ENCODE results near the gene SLC4A1AP.
"Not testable (repeated sequence)": the region's sequence is repeated elsewhere in the genome, so short reads cannot be mapped to it uniquely, and the experiment has no call there.

SLC4A1AP gene

GRCh38 chr2:27652790-27653189 is 10.9 kb upstream of the SLC4A1AP start:
- DNase-seq (ENCODE audit: low read depth): no peak

DNA sequence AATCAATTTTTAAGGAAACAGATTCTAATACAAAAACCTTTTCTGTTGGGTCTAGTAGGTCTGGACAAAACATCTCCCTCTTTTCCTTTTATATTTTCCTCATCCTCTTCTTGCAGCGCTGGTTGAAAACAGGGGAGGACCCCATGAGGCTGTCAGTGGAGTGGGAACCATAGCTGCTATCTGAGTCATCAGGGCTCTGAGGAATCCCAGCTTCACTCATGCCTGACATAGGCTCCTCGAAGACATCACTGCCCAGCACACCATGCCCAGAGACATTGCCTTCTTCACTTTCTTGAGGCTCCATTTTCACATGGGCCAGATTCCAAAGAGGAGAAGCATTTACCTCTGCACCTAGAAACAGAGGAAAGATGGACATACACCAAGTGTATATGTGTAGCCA is 10.3 kb upstream of the SLC4A1AP start:
- DNase-seq (ENCODE audit: low read depth): no peak

DNA sequence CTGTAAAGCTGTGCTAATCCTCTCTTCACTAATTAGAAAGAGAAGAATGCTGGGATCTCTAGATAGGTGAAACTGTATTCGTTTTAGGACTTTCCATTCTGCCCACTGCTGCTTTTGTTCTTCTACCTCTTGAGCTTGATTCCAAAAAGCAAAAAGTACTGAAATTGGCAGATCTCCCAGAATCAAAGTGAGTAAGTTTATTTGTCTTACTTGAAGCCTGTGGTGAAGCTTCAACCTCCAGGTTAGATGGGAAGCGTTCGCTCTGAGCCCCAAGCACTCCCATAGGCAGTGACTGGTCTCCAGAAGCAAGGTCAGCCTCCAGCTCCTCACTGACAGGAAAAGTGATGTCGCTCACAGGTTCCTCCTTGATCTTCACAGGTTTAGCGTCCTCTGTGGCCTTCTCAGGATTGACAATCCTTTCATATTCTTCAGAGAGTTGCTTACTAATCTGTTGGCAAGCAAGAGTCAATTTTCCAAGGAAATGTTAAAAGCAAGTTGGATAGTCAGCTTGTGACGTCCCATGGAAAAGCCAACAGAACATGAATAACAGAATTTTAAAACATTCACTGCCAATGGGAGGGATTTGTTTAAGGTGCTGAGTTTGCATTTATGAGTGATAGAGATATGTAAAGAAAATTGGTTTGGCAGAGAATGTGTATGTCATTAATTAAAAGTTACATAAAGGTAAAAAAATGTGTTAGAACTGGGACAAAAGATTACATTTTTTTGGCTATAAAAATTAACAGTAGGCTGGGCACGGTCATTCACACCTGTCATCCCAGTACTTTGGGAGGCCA is 8.3 kb upstream of the SLC4A1AP start:
- DNase-seq (ENCODE audit: low read depth): no peak

DNA sequence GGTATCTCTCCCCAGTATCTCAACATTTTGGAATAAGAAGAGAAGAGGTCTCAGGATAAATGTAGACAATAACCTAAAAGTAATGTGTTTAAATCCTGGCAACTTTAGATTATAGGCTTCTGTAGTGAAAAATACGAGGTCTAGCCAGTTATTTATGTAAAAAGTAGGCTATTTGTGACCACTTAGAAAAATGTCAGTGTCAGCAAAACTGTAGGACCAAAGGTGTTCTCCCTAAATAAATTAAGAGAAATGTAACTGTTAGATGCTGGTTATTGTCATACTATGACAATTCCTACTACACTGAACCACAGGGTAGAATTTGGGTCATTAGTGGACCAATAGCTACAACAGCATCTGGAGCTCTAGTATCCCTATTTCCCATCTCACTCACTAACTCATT is 2.3 kb upstream of the SLC4A1AP start:
- no peak for DNase-seq (ENCODE audit: low read depth)

DNA sequence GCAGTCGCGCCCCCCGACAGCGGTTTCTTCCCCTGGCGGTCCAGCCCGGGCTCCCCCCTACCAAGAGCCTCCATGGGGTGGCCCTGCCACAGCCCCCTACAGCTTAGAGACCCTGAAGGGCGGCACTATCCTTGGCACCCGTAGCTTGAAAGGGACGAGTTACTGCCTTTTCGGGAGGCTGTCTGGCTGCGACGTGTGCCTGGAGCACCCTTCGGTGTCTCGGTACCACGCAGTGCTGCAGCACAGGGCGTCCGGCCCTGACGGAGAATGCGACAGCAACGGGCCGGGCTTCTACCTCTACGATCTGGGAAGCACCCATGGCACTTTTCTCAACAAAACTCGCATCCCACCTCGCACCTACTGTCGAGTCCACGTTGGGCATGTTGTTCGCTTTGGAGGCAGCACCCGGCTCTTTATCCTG is 475 bp downstream of the SLC4A1AP start:
- no peak for DNase-seq (ENCODE audit: low read depth)

DNA sequence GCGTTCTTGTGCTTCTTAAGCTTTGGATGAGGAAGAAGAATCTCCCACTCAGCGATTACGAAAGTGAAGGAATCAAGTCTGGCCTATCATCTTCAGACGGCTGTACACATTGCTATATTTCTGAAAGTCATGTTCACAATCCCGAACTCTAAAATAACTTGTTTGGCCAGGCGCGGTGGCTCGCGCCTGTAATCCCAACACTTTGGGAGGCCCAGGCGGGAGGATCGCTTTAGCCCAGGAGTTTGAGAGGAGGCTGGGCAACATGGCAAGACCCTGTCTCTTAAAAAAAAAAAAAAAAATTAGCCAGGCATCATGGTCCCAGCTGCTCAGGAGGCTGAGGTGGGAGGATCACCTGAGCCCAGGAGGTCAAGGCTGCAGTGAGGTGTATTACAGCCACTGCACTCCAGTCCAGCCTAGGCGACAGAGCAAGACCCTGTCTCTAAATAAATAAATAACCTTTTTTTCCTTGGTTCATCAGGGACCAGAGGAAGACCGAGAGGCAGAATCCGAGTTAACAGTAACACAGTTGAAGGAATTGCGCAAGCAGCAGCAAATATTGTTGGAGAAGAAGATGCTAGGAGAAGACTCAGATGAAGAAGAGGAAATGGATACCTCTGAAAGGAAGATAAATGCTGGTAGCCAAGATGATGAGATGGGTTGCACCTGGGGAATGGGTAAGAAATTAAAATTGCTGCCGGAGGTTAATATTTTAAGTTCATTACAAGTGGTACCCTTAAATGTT is 1.1 kb downstream of the SLC4A1AP start:
- DNase-seq (ENCODE audit: low read depth): no peak

GRCh38 chr2:27667446-27667845 is 3.8 kb downstream of the SLC4A1AP start:
- DNase-seq (ENCODE audit: low read depth): no peak

- no peak for DNase-seq (ENCODE audit: low read depth)
Observed at GRCh38 chr2:27671235-27671634, 7.5 kb downstream of the SLC4A1AP start.

DNA sequence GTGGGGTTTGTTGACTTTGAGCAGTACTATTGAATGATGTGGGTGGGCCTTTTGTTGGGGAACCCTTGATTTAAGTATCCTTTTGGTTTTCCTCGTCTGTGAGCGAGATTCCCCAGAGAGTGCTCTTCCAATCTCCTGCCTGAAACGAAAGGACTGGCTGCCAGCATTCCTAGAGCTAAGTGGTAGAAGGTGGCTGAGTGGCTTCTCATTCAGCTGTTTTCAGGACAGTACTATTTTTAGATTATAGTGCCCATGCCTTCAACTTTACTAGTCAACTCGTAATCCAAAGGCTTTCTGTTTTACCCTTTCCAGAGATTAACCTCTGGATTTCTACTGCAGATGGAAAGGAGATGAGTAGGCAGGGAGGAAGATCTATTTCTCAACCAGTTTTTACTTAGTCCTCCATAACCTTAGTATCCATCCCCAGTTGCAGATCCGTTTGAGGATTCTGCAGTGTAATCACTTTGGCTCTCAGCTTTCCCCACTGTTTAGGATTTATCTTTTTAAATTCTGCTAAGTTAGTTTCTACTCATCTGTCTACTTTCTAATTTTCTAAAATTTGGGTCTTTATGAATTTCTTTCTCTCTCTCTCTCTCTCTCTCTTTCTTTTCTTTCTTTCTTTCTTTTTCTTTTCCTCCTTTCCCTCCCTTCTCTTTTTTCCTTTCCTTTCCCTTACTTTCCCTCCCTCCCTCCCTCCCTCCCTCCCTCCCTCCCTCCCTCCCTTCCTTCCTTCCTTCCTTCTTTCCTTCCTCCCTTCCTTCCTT is 9.2 kb downstream of the SLC4A1AP start:
- DNase-seq (ENCODE audit: low read depth): no peak

GRCh38 chr2:27680571-27680970 is 16.9 kb downstream of the SLC4A1AP start:
- no peak for DNase-seq (ENCODE audit: low read depth)

- no peak for DNase-seq (ENCODE audit: low read depth)
Observed at GRCh38 chr2:27681841-27682240, 18.2 kb downstream of the SLC4A1AP start.

DNA sequence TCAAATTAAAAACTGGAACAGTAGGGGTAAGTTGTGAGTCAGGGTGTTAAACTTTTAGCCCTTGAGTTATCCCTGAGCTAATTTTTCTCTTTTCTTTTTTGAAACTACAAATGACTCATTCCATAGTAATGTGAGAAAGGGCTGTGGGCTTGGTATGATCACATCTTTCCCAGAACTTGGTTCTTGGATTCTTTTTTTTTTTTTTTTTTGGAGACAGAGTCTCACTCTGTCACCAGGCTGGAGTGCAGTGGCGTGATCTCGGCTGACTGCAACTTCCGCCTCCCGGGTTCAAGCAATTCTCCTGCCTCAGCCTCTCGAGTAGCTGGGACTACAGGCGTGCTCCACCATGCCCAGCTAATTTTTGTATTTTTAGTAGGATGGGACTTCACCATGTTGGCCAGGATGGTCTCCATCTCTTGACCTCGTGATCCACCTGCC is 18.7 kb downstream of the SLC4A1AP start:
- DNase-seq (ENCODE audit: low read depth): not testable (repeated sequence)

DNA sequence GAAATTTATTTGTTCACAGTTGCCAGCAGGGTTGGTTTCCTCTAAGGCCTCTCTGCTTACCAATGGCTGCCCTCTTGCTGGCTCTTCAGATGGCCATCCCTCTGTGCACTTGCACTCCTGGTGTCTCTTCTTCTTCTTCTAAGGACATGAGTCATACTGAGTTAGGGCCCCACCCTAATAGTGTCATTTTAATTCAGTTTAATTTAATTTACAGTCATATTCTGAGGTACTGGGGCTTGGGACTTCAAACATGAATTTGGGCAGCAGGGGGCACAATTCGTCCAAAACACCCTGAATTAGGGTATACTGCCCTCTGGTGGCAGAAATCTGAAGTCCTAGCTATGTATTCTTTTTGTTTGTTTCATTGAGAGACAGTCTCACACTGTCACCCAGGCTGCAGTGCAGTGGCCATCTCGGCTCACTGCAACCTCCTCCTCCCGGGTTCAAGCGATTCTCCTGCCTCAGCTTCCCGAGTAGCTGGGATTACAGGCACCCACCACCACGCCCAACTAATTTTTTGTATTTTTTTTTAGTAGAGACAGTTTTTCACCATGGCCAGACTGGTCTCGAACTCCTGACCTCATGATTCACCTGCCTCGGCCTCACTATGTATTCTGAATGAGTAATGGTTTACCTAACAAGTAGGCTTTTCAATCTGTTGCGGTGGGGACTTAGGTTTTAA is 19.8 kb downstream of the SLC4A1AP start:
- peak; percentile 87 for DNase-seq (ENCODE audit: low read depth)

DNA sequence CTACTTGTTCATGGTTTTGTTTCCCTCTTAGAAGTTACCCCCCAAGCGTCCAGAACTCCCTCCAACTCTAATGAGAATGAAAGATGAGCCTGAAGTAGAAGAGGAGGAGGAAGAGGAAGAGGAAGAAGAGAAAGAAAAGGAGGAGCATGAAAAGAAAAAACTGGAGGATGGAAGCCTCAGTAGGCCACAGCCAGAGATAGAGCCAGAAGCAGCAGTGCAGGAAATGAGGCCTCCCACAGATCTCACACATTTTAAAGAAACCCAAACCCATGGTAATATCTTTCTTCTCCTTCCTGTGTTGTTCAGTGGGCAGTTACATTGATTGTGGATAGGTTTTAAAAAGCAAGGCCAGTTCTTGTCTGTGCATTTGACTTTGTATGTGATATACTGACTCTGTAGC is 21.3 kb downstream of the SLC4A1AP start:
- DNase-seq (ENCODE audit: low read depth): not testable (repeated sequence)

DNA sequence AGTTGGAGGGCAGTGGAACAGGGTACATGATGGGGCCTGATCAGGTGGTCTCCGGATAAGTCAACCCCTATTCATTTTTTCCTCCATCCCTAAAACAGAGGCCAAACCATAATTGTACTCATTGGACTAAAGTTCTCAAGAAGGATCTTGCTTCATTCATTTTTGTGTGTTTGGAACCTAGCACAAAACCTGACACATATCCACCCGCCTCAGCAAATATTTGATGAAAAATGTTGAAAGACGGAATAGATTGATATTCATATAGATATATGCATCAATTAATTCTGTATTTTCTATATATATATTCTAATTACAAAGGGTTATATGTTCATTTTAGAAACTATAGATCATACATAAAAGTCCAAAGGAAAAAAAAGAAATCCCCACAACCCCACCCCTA is 21.9 kb downstream of the SLC4A1AP start:
- DNase-seq (ENCODE audit: low read depth): no peak

GRCh38 chr2:27687232-27687631 is 23.5 kb downstream of the SLC4A1AP start:
- no peak for DNase-seq (ENCODE audit: low read depth)

- DNase-seq (ENCODE audit: low read depth): no peak
Observed at GRCh38 chr2:27689424-27689823, 25.7 kb downstream of the SLC4A1AP start.

GRCh38 chr2:27690052-27690451 is 26.4 kb downstream of the SLC4A1AP start:
- DNase-seq (ENCODE audit: low read depth): no peak

DNA sequence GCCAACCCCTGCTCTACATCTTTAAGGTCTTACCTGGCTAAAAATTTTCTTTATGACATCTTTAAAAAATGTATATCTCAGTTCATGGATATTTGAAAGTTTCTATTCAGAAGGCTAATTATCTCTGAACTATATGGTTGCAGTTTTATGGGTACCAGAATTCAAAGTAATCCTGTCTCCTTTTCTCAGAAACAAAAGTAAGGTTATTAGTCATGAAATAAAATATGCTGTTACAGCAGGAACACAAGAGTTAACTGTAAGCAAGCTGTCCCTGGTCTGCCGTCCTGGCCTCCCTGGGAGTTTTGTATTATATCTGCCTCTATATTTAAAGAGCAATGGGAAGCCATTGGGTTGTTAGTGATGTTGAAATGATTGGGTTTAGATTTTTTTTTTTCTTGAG is 34.0 kb downstream of the SLC4A1AP start:
- DNase-seq (ENCODE audit: low read depth): no peak

DNA sequence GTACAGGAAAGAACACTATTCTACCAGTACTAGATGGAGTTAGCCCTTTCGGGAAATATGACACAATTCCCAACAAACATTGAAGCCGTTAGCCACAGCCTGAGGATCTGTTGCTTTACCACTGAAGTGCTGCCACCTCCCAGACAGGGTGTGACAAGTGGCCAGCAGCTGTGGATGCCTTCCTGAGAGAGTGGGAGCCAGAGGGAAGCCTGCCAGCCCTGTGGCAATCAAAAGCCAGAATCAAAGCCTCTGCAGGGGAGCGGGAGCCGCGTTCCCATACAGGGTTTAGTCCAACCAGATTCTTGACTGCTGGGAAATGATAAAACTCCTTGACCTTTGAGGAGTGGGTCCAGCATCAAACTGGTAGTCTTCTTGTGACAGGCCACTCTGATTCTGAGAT is 38.0 kb downstream of the SLC4A1AP start:
- no peak for DNase-seq (ENCODE audit: low read depth)

DNA sequence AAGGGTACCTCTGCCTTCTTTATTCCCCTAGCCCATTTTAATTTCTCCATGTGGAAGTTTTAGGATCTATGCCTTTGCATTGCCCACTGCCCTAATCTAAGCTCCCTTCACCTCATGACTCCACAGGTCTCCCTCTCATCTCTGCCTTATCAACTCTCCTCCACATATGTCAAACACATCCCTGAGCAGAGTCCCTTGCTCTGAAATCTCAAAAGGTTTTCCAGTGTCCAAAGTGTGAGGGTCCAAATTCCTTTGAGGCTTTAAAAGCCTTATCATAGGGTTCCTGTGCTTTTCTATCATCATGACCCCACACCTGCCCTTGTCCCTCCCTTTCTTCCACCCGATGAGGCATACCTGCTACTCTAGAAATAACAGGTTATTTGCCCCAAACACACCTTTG is 38.6 kb downstream of the SLC4A1AP start:
- no peak for DNase-seq (ENCODE audit: low read depth)
